BE2C (cell line): Measurements from ENCODE around the gene IQSEC2.

Source experiments
- DNase-seq: peaks from one replicate; pipeline ENCODE4 v3.0.0-alpha.2; 2020
- H3K27me3 ChIP-seq: fragments of 250-450 bp; sonication (Bioruptor Pico); 2 replicates; pipeline ENCODE4 v1.5.1; 2020; ENCODE audit warnings: mild to moderate bottlenecking
- H3K36me3 ChIP-seq: fragments of 250-450 bp; sonication (Bioruptor Pico); 2 replicates; pipeline ENCODE4 v1.5.1; 2020; ENCODE audit warnings: mild to moderate bottlenecking
- H3K4me1 ChIP-seq: fragments of 250-450 bp; sonication (Bioruptor Pico); 2 replicates; pipeline ENCODE4 v1.5.1; 2020
- H3K4me3 ChIP-seq: 2 replicates; pipeline ENCODE4 v1.5.1; 2011; ENCODE audit warnings: low read depth, low read length
- H3K9me3 ChIP-seq: fragments of 250-450 bp; sonication (Bioruptor Pico); 2 replicates; pipeline ENCODE4 v1.5.1; 2020
- CTCF ChIP-seq: IDR thresholded peaks from 2 replicates; pipeline ENCODE4 v1.5.1; 2012; ENCODE audit warnings: mild to moderate bottlenecking, low read depth, low read length

Gene IQSEC2

GRCh38 chrX:53316860-53317237, 35.5 kb upstream of the IQSEC2 start:
- no peaks in the 10 kb centered on the region for H3K4me1 ChIP-seq
- H3K4me3 ChIP-seq, result no peak overlapping the region
- H3K27me3 ChIP-seq, result peaks cover 28% of the 10 kb centered on the region
- DNase-seq, result no peak
- TF ChIP-seq CTCF, result no peak
- no peaks in the 10 kb centered on the region for H3K36me3 ChIP-seq
- no peaks in the 10 kb centered on the region for H3K9me3 ChIP-seq

DNA sequence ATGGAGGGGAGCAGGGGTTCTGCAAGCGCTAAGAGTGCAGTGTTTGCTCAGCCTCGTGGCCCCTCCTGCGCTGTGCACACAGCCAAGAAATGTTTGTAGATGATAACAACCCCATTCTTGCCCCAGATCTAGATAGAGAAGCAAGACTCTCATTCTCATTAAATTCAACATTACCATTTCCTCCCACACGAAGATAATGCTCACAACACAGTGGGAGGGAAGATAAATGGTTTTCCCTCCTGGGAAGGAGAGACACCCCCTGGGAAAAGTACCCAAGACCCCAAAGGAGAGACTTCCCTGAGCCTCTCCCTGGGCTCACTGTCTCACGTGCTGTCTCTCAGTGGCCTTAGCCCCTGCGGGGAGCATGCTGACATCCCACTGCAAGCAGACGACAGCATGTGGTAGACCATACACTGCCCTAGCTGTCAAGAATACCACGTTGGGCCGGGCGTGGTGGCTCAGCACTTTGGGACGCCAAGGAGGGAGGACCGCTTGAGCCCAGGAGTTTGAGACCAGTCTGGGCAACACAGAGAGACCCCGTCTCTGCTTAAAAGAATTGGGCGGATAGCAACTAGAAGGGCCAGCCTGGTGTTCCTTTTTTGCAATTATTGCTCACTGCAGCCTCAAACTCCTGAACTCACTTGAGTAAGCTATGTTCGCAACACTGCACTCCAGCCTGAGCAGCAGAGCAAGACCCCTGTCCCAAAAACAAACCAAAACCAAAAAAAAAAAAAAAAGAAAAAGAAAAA, 34.9 kb upstream of the IQSEC2 start:
- no peak for TF ChIP-seq CTCF
- no peak for DNase-seq
- H3K4me1 ChIP-seq, result no peaks in the 10 kb centered on the region

GRCh38 chrX:53313728-53314105, 32.3 kb upstream of the IQSEC2 start:
- H3K4me3 ChIP-seq, result no peak overlapping the region
- H3K36me3 ChIP-seq, result no peaks in the 10 kb centered on the region
- no peaks in the 10 kb centered on the region; the same call in 1 of the 2 replicates for H3K27me3 ChIP-seq
- no peaks in the 10 kb centered on the region for H3K9me3 ChIP-seq
- DNase-seq, result no peak
- TF ChIP-seq CTCF, result no peak
- H3K4me1 ChIP-seq, result no peaks in the 10 kb centered on the region

More for the DNA sequence above, 34.9 kb upstream of the IQSEC2 start:
- H3K36me3 ChIP-seq, result no peaks in the 10 kb centered on the region
- peaks cover 23% of the 10 kb centered on the region for H3K27me3 ChIP-seq
- no peak overlapping the region for H3K4me3 ChIP-seq
- no peaks in the 10 kb centered on the region for H3K9me3 ChIP-seq

DNA sequence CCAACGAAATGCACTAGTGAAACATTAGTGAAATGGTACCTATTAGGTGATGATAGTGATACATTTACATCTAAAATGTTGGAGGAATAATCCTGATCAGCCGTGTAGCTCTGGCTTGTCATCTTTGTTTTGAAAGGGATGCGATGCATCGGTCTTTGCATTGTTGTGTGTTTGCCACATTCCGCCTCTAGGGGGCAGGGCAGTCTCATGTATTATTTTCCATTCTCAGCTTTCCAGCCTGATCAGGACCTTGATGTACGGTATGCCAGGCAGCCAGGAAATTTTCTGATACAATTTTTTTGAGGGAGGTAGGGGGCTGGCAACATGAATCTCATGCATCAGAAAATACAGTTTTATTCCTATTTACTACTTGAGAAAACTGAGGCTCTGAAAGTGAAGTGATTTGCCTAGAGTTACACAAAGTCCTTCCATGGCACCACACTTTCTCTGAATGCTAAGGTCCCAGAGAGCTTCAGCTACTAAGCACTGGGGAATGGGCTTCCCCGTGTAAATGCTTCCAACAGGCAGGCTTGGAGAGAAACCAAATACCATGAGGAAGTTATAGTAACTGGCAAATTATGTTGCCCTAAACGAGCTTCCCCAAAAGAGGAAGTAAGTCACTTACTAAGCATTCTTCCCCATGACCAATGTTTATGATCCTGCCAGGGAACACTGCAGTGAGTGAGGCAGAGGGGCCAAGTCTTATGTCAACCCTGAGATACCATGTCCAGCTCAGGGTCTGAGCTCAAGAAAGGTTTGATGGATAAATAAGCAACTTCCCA, 31.8 kb upstream of the IQSEC2 start:
- H3K4me3 ChIP-seq, result no peak overlapping the region
- H3K27me3 ChIP-seq, result no peaks in the 10 kb centered on the region
- H3K9me3 ChIP-seq, result no peaks in the 10 kb centered on the region
- DNase-seq, result peak; percentile 51
- no peaks in the 10 kb centered on the region for H3K4me1 ChIP-seq
- no peaks in the 10 kb centered on the region for H3K36me3 ChIP-seq
- peak; percentile 65 for TF ChIP-seq CTCF

DNA sequence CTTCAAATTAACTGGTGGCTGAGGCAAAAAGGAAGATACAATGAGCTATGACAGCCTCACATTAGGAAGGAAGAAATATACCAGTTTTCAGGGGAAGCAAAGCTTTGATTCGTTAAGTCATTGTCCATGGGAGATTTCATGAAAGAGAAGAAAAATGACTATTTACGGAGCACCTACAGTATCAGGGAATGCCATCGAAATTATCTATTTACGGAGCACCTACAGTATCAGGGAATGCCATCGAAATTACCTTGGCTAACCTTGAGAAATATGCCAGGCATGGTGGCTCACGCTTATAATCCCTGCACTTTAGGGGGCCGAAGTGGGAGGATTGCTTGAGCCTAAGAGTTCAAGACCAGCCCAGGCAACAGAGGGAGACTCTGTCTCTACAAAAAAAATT, 28.5 kb upstream of the IQSEC2 start:
- no peak for TF ChIP-seq CTCF
- no peaks in the 10 kb centered on the region for H3K27me3 ChIP-seq
- no peaks in the 10 kb centered on the region for H3K9me3 ChIP-seq
- no peak overlapping the region for H3K4me3 ChIP-seq
- DNase-seq, result no peak
- no peaks in the 10 kb centered on the region for H3K36me3 ChIP-seq
- H3K4me1 ChIP-seq, result no peaks in the 10 kb centered on the region

DNA sequence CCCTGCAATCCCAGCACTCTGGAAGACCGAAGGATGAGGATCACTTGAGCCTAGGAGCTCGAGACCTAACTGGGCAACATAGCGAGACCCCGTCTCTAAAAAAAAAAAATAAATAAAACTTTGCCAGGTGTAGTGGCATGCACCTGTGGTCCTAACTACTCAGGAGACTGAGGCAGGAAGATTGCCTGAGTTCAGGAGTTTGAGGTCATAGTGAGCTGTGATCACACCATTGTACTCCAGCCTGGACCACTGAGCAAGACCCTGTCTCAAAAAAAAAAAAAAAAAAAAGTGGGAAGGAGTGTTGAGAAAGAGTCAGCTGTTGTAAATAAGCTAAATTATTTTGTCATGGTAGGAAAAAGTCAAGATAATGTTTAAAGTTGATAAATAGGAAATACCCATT, 27.5 kb upstream of the IQSEC2 start:
- Histone ChIP-seq H3K9me3 (no peaks in the 10 kb centered on the region), H3K4me1 (no peaks in the 10 kb centered on the region), H3K36me3 (no peaks in the 10 kb centered on the region), H3K4me3 (no peak overlapping the region), H3K27me3 (no peaks in the 10 kb centered on the region)
- TF ChIP-seq CTCF, result no peak
- no peak for DNase-seq
